ENCODE measurements around the gene CXXC5. TPM values are rescaled to one million over a fixed set of nuclear protein-coding genes. Genes with fewer than 3 reads are reported as not detected.

CXXC5 gene
- total RNA-seq, 1 donor from 2014 or later, result 1.5 TPM

GRCh38 chr5:139690064-139690802 lies 42.1 kb downstream of the CXXC5 start:
- intact Hi-C loops (cut with micrococcal nuclease), result loop anchor here (1.0 kb wide), 3 partner anchors 57 to 268 kb away; no protein-coding TSS in a partner anchor

GRCh38 chr5:139690803-139691629 lies 42.9 kb downstream of the CXXC5 start:
- intact Hi-C loops (cut with micrococcal nuclease), result loop anchor here (1.0 kb wide), 3 partner anchors 58 to 269 kb away; no protein-coding TSS in a partner anchor

- intact Hi-C loops (cut with micrococcal nuclease), result no loop called here
Measured at GRCh38 chr5:139692148-139692547, 44.0 kb downstream of the CXXC5 start.

DNA sequence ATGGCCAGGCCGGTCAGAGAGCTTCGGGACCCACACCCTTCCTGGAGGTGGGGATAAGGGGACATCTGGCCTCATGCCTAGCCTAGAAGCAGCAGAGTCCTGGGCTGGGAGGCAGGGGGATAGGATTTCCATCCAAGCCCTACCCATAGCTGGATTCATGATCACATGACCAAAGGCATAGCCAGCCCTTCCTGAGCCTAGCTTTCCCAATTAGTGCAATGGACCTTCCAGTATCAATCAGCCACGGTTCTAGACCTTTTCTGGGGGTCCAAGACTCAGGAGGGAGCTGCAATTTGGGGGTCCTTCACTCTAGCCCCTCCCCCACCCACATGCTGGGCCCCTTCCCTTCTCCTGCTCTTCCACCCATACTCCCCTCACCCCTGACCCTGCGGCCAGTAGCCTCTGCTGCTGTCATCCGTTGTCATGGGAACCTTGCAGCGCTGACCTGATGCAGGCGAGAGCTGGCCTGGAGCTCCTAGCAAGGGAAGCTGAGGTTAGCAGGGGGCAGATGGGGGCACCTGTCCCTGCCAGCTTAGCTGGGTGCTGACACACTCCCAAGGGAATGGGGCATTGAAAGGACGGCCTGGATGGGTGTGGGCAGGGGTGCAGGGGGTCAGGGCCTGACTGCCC lies 44.6 kb downstream of the CXXC5 start:
- intact Hi-C loops (cut with micrococcal nuclease), result no loop called here

GRCh38 chr5:139693676-139694364 lies 45.7 kb downstream of the CXXC5 start:
- intact Hi-C loops (cut with micrococcal nuclease), result no loop called here

- intact Hi-C loops (cut with micrococcal nuclease), result no loop called here
Measured at GRCh38 chr5:139694556-139695177, 46.5 kb downstream of the CXXC5 start.

DNA sequence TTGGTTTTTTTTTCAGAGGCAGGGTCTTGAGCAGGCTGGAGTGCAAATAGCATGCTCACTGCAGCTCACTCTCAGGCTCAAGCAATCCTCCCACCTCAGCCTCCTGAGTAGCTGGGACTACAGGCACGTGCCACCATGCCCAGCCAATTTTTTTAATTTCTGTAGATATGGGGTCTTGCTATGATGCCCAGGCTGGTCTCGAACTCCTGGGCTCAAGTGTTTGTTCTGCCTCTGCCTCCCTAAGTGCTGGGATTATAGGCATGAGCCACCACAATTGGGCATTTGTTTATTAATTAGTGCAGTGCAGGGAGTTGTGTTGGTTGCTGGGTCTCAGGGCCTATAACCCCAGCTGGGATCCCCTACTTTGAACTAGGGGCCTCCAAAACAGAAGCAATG lies 47.0 kb downstream of the CXXC5 start:
- intact Hi-C loops (cut with micrococcal nuclease), result no loop called here

DNA sequence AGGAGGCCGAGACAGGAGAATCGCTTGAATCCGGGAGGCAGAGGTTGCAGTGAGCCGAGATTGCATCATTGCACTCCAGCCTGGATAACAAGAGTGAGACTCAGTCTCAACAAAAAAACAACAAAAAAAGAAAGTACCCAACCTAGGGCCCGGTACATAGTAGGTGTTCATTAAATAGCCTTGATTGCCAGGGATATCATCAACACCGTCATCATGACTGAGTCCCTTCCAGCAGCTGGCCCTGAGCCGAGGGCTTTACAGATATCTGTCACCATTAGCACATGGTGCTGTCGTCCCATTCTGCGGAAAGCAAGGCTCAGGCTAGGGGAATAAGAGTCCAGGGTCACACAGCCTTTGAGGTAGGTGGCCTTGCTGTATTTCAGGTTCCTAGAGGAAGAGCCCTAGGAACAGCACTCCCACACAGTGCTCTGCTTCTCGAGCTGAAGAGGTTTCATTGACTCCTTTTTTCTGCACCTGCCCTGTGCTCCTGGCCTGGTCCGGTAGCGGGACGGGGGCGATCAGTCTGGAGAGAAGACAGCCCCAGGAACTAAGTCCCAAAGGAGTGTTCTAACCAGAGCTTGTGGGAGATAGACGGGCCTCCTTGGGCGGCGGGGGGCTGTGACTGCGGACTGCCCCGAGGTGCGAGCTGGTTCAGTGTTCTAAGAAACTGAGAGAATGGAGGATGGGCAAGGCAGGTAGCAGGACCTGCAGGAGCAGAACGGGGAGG lies 48.2 kb downstream of the CXXC5 start:
- intact Hi-C loops (cut with micrococcal nuclease), result no loop called here

DNA sequence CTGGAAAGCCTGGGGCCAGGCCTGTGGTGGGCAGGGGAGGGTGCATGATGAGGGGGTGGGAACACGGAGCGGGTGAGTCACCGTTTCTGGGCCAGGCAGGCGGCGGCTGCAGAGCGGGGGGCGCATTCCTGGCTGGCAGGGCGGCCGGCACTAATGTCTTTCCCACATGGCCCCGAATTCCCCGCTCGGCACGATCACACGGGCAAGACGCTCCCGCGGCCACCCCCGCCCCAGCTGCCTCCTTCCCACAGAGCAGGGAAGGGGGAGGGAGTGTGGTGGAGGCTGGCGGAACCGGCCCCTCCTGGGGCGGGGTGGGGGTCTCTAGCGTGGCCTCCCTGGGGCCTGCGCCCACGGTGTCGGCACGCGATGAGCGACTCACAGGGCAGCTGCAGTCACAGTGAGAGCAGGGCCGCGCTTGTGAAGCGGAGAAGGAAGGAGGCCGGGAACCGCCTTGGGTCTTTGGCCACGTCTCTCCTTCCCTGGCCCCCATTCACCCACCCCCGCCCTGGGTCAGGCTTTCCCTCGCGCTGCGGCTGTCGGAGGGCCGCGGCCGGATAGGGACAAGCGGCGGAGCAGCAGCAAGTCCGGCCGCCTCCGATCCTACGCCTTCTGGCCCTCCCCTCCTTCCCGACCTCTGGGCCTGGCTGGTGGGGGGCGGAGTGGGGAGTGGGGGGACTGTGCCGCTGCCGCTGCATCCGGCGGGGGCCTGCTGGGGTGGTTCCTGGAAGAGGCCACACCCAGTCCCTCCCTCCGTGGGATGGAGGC lies 48.9 kb downstream of the CXXC5 start:
- intact Hi-C loops (cut with micrococcal nuclease), result no loop called here

DNA sequence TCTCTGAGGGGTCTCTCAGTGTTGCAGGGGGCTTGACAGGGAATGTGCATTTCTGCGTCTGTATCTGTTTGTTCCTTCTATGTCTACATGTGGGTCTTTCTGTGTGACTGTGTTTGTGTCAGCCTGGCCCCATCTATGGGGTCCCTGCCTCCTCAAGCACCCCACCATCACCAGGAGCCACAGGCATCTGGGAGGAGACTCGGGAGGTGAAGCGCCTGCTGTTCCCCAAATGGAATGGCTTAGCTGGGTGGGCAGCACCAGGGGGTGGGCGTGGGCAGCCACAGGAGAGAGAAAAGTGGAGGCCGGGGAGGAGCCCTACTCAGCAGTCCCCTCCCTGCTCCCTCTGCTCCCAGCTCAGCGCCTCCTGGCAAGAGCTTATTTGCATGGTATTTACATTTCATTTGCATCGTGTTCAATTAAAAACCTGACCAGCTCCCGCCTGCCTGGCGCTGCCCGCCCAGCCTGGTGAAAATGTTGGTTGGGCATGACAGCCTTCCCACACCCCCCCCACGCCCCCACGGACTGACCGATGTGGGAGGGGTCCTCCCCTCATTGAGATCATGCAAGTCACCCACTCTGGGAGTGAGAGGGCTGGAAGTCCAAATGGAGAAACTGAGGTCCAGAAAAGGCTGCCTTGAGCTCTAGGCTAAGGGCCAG lies 50.5 kb downstream of the CXXC5 start:
- intact Hi-C loops (cut with micrococcal nuclease), result no loop called here

DNA sequence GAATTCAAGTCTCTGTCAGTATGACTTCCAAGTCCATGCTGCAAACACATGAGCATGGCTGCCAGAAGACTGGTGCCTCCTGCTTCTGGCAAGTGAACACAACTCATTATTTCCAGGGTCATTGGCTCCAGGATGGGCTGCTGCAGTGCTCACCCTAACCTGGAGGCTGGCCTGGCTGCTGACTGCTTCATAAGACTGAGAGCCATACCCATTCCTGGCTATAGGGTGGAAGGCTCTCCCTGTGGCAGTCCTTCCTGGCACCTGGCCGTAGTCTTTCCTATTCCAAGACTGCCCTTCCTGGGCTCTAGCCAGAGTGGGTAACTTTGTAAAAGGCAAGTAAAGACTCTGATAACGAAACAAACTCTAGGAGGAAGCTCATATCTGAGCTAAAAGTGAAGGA lies 51.2 kb downstream of the CXXC5 start:
- intact Hi-C loops (cut with micrococcal nuclease), result no loop called here

DNA sequence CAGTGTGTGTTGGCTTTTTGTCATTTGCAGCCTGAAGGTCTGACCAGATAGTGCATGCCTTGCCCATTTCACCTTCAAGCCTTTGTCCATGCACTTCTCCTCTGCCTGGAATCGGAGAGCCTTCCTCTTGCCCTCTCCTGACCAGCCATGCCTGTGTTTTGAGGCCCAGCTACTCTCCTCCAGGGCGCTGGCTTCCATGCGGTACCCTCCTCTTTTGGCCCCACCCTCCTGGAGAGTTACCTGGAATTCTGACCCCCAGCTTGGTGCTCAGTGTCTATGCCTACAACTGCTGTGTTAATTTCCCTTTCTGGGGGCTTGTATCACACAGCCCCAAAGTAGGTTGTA lies 52.5 kb downstream of the CXXC5 start:
- intact Hi-C loops (cut with micrococcal nuclease), result no loop called here

GRCh38 chr5:139701056-139701741 lies 53.0 kb downstream of the CXXC5 start:
- intact Hi-C loops (cut with micrococcal nuclease), result no loop called here

DNA sequence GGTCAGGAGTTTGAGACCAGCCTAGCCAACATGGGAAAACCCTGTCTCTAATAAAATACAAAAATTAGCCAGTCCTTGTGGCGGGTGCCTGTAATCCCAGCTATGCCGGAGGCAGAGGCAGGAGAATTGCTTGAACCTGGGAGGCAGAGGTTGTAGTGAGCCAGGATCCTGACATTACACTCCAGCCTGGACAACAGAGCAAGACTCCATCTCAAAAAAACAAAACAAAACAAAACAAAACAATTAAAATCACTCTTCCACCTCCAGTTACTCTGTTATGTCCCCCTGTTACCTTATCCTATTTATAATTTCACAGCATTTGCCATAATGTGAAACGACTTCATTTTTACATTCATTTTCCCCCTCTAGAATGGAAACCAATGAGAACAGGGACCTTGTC lies 54.4 kb downstream of the CXXC5 start:
- intact Hi-C loops (cut with micrococcal nuclease), result no loop called here

- intact Hi-C loops (cut with micrococcal nuclease), result no loop called here
Measured at GRCh38 chr5:139704748-139705147, 56.6 kb downstream of the CXXC5 start.

GRCh38 chr5:139705191-139705590 lies 57.0 kb downstream of the CXXC5 start:
- intact Hi-C loops (cut with micrococcal nuclease), result no loop called here

- intact Hi-C loops (cut with micrococcal nuclease), result no loop called here
Measured at GRCh38 chr5:139705655-139706587, 57.8 kb downstream of the CXXC5 start.
